ENCODE measurements around the gene GARIN3.

The GARIN3 gene

GRCh38 chr5:157184117-157184670, 18.1 kb upstream of the GARIN3 start:
- no peak for DNase-seq (ENCODE audit: low read depth)

- DNase-seq (ENCODE audit: low read depth) = no peak
Measured at GRCh38 chr5:157182143-157182757, 16.2 kb upstream of the GARIN3 start.

- DNase-seq (ENCODE audit: low read depth) = no peak
Measured at GRCh38 chr5:157180374-157181264, 14.6 kb upstream of the GARIN3 start, which contains the start of gene ITK. TSS of gene ITK (plus strand) at chr5:157180840. CDS start at chr5:157180978, 138 bp downstream.

- DNase-seq (ENCODE audit: low read depth) = no peak
Measured at GRCh38 chr5:157178966-157179365, 12.9 kb upstream of the GARIN3 start.

GRCh38 chr5:157177953-157178352, 11.9 kb upstream of the GARIN3 start:
- DNase-seq (ENCODE audit: low read depth) = no peak

GRCh38 chr5:157175071-157175612, 9.1 kb upstream of the GARIN3 start:
- no peak for DNase-seq (ENCODE audit: low read depth)

- DNase-seq (ENCODE audit: low read depth) = no peak
Measured at GRCh38 chr5:157172403-157172802, 6.3 kb upstream of the GARIN3 start.

GRCh38 chr5:157168286-157168685, 2.2 kb upstream of the GARIN3 start:
- DNase-seq (ENCODE audit: low read depth) = no peak

GRCh38 chr5:157167214-157167621, 1.2 kb upstream of the GARIN3 start:
- DNase-seq (ENCODE audit: low read depth) = peak; percentile 23

GRCh38 chr5:157165668-157166067, 396 bp downstream of the GARIN3 start:
- no peak for DNase-seq (ENCODE audit: low read depth)

- DNase-seq (ENCODE audit: low read depth) = no peak
Measured at GRCh38 chr5:157165261-157165660, 803 bp downstream of the GARIN3 start.

GRCh38 chr5:157164521-157164920, 1.5 kb downstream of the GARIN3 start:
- DNase-seq (ENCODE audit: low read depth) = no peak

GRCh38 chr5:157162919-157163510, 3.0 kb downstream of the GARIN3 start:
- DNase-seq (ENCODE audit: low read depth) = no peak

- no peak for DNase-seq (ENCODE audit: low read depth)
Measured at GRCh38 chr5:157161996-157162395, 4.1 kb downstream of the GARIN3 start.

GRCh38 chr5:157160001-157160400, 6.1 kb downstream of the GARIN3 start:
- no peak for DNase-seq (ENCODE audit: low read depth)

GRCh38 chr5:157159209-157159751, 6.8 kb downstream of the GARIN3 start:
- DNase-seq (ENCODE audit: low read depth) = no peak

- DNase-seq (ENCODE audit: low read depth) = no peak
Measured at GRCh38 chr5:157157293-157157891, 8.7 kb downstream of the GARIN3 start.

- no peak for DNase-seq (ENCODE audit: low read depth)
Measured at GRCh38 chr5:157155297-157155696, 10.8 kb downstream of the GARIN3 start.

- DNase-seq (ENCODE audit: low read depth) = no peak
Measured at GRCh38 chr5:157150995-157151394, 15.1 kb downstream of the GARIN3 start.

- DNase-seq (ENCODE audit: low read depth) = peak; percentile 24
Measured at GRCh38 chr5:157148734-157149615, 17.1 kb downstream of the GARIN3 start.
